SK-N-SH (cell line): ENCODE results near the gene PDE11A. TPM values are rescaled to one million over a fixed set of nuclear protein-coding genes. Genes with fewer than 3 reads are reported as not detected.

ENCODE experiments used
- ELF1 ChIP-seq: IDR thresholded peaks from 2 replicates; pipeline ENCODE4 v1.4.0; 2012
- EP300 ChIP-seq, 2 experiments: IDR thresholded peaks; 2 replicates each; pipeline versions ENCODE4 v1.4.0 to v1.6.1; 2012; ENCODE audit warnings: borderline replicate concordance in 1 of 2, low read depth in 1 of 2, low read length in 1 of 2
- EZH2phosphoT487 ChIP-seq: fragments of 200-600 bp; sonication (generic); IDR thresholded peaks from 2 replicates; pipeline ENCODE4 v1.6.1; 2017; ENCODE audit warnings: low read depth, mixed run types, mild to moderate bottlenecking, antibody characterized with exemption, moderate library complexity, borderline replicate concordance
- FOSL2 ChIP-seq: IDR thresholded peaks from 2 replicates; pipeline ENCODE4 v1.4.0; 2012; ENCODE audit warnings: low read depth, mild to moderate bottlenecking, moderate library complexity, borderline replicate concordance
- FOXM1 ChIP-seq: IDR thresholded peaks from 2 replicates; pipeline ENCODE4 v1.4.0; 2012; ENCODE audit warnings: low read depth, mild to moderate bottlenecking
- GABPA ChIP-seq: IDR thresholded peaks from 2 replicates; pipeline ENCODE4 v1.4.0; 2012; ENCODE audit warnings: low read depth, mild to moderate bottlenecking
- GATA2 ChIP-seq: sonication (generic); formaldehyde crosslinking; IDR thresholded peaks from 2 replicates; pipeline ENCODE4 v1.5.0; 2020; ENCODE audit warnings: mild to moderate bottlenecking, missing genetic modification reagents
- IRF3 ChIP-seq: fragments of 150-350 bp; IDR thresholded peaks from 2 replicates; pipeline ENCODE4 v1.6.1; 2016; ENCODE audit warnings: mild to moderate bottlenecking, low read depth, low read length
- MEF2A ChIP-seq: IDR thresholded peaks from 2 replicates; pipeline ENCODE4 v1.4.0; 2012; ENCODE audit warnings: low read depth, borderline replicate concordance
- NFIC ChIP-seq: IDR thresholded peaks from 2 replicates; pipeline ENCODE4 v1.4.0; 2012; ENCODE audit warnings: borderline replicate concordance
- NRF1 ChIP-seq: IDR thresholded peaks from 2 replicates; pipeline ENCODE4 v1.6.1; 2012; ENCODE audit warnings: low read depth, mild to moderate bottlenecking, low read length
- POLR2AphosphoS5 ChIP-seq: IDR thresholded peaks from 2 replicates; pipeline ENCODE4 v1.6.1; 2012; ENCODE audit warnings: low read depth, low read length
- RAD21 ChIP-seq: IDR thresholded peaks from 2 replicates; pipeline ENCODE4 v1.6.1; 2012; ENCODE audit warnings: mild to moderate bottlenecking, low read length
- RCOR1 ChIP-seq: fragments of 150-350 bp; IDR thresholded peaks from 2 replicates; pipeline ENCODE4 v1.6.1; 2017; ENCODE audit warnings: antibody characterized with exemption, low read length
- REST ChIP-seq: IDR thresholded peaks from 2 replicates; pipeline ENCODE4 v1.6.1; 2012; ENCODE audit warnings: mild to moderate bottlenecking, low read depth, low read length, moderate library complexity
- RFX5 ChIP-seq: IDR thresholded peaks from 2 replicates; pipeline ENCODE4 v1.6.1; 2012; ENCODE audit warnings: mild to moderate bottlenecking, improper control_type of control experiment, low read length
- RXRA ChIP-seq: IDR thresholded peaks from 2 replicates; pipeline ENCODE4 v1.4.0; 2012; ENCODE audit warnings: low read depth, mild to moderate bottlenecking, borderline replicate concordance
- SIN3A ChIP-seq: IDR thresholded peaks from 2 replicates; pipeline ENCODE4 v1.6.1; 2012; ENCODE audit warnings: low read depth, mild to moderate bottlenecking, low read length, moderate library complexity, borderline replicate concordance
- SMC3 ChIP-seq: IDR thresholded peaks from 2 replicates; pipeline ENCODE4 v1.6.1; 2012; ENCODE audit warnings: low read depth, low read length, improper control_type of control experiment
- TCF12 ChIP-seq: IDR thresholded peaks from 2 replicates; pipeline ENCODE4 v1.4.0; 2012
- TEAD4 ChIP-seq: IDR thresholded peaks from 2 replicates; pipeline ENCODE4 v1.4.0; 2012; ENCODE audit warnings: mild to moderate bottlenecking, borderline replicate concordance; ENCODE audit not compliant: insufficient read depth
- USF1 ChIP-seq: IDR thresholded peaks from 2 replicates; pipeline ENCODE4 v1.4.0; 2012; ENCODE audit warnings: low read depth, borderline replicate concordance
- USF2 ChIP-seq: fragments of 150-350 bp; IDR thresholded peaks from 2 replicates; pipeline ENCODE4 v1.6.1; 2017; ENCODE audit warnings: antibody characterized with exemption, low read length, low read depth, borderline replicate concordance
- polyA plus RNA-seq, 3 experiments: library from polyadenylated mRNA; depleted of rRNA; stranded (reverse); fragments of >200 nt; gene quantifications; 2 replicates each; pipeline ENCODE4 v1.2.3, GENCODE V29; 2012
- TF ChIP-seq, protein P1 (sequence below): IDR thresholded peaks from 2 replicates; pipeline ENCODE4 v1.4.0; 2012; ENCODE audit warnings: low read depth
- TF ChIP-seq, protein P2 (sequence below): IDR thresholded peaks from 2 replicates; pipeline ENCODE4; 2012

PDE11A gene
- polyA plus RNA-seq, 1 of the 3 experiments (the other 2 are of a cell fraction), result 0.10 TPM

DNA sequence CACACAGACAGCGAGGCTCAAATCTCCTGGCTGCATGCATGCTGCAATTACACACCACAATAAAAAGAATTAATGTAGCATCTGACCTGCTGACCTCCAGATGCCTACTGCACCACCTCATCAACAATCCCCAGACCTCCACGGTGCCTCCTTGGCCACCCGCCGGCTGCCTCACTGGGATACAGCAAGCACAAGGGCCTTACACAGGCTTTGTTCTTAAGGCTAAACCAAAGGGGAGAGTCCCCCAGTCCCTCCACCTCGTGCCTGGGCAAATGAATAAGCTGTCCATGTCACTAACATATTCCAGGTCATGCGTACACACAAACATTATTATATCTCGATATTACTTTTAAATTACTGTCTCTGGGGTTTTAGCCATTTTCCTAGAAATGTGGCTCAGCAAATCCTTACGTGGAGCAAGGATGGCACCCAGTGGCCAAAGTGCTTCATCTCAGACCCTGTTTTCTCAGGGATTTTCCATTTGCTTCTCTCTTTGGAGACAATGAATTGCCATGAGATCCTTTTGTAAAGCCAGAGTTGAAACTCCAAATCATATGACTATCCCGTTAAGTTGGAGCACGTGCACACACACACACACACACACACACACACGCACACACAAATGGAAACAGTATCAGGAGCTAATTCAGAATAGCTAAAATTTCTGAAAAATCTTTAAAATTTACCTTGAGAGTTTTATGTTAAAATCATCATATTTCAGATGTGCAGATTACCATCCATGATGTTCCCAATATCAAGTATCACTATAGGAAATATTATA is 313.8 kb downstream of the PDE11A start (continued):
- no peak for TF ChIP-seq SIN3A
- TF ChIP-seq USF2, result no peak
- TF ChIP-seq SMC3, result peak; percentile 67
- no peak for TF ChIP-seq FOXM1
- no peak for TF ChIP-seq GATA2
- TF ChIP-seq RAD21, result peak; percentile 97
- no peak for TF ChIP-seq REST
- TF ChIP-seq RFX5, result no peak
- TF ChIP-seq FOSL2, result no peak
- no peak for TF ChIP-seq NFIC
- TF ChIP-seq, protein P1, sequence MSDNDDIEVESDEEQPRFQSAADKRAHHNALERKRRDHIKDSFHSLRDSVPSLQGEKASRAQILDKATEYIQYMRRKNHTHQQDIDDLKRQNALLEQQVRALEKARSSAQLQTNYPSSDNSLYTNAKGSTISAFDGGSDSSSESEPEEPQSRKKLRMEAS, result no peak
- no peak for TF ChIP-seq EP300 (IDR thresholded peaks at IDR 0.05; ENCODE audit: borderline replicate concordance in 1 of 2, low read depth in 1 of 2, low read length in 1 of 2)
- TF ChIP-seq ELF1, result no peak
- no peak for TF ChIP-seq NRF1
- TF ChIP-seq, protein P2, sequence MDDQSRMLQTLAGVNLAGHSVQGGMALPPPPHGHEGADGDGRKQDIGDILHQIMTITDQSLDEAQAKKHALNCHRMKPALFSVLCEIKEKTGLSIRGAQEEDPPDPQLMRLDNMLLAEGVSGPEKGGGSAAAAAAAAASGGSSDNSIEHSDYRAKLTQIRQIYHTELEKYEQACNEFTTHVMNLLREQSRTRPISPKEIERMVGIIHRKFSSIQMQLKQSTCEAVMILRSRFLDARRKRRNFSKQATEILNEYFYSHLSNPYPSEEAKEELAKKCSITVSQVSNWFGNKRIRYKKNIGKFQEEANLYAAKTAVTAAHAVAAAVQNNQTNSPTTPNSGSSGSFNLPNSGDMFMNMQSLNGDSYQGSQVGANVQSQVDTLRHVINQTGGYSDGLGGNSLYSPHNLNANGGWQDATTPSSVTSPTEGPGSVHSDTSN, result no peak
- no peak for TF ChIP-seq RXRA
- TF ChIP-seq TCF12, result no peak
- no peak for TF ChIP-seq TEAD4
- TF ChIP-seq RCOR1, result no peak
- TF ChIP-seq IRF3, result no peak
- TF ChIP-seq POLR2AphosphoS5, result no peak
- no peak for TF ChIP-seq MEF2A
- TF ChIP-seq GABPA, result no peak
- TF ChIP-seq EZH2phosphoT487, result no peak
- TF ChIP-seq USF1, result no peak
